Thyroid gland (tissue), 4 donors: ENCODE measurements around the gene CCDC148. TPM values are rescaled to one million over a fixed set of nuclear protein-coding genes. Genes with fewer than 3 reads are reported as not detected.

Source experiments
- DNase-seq, 2 donors: peaks; one replicate each; pipeline ENCODE4 v3.0.0-alpha.2; 2019
- H3K27ac ChIP-seq, 3 donors: fragments of 200-600 bp; sonication (generic); 1 replicate in 2 of 3; 2 replicates in 1 of 3; pipeline ENCODE4 v1.5.1; 2016 to 2019; ENCODE audit warnings: mild to moderate bottlenecking in 1 of 3, moderate library complexity in 1 of 3
- H3K27me3 ChIP-seq: fragments of 200-600 bp; sonication (generic); one replicate; pipeline ENCODE4 v1.5.1; 2019
- H3K36me3 ChIP-seq, 2 donors: fragments of 200-600 bp; sonication (generic); one replicate each; pipeline ENCODE4 v1.5.1; 2016 to 2019
- H3K4me1 ChIP-seq, 2 donors: fragments of 200-600 bp; sonication (generic); one replicate each; pipeline ENCODE4 v1.5.1; 2017 to 2019
- H3K4me3 ChIP-seq, 3 donors: fragments of 200-600 bp; sonication (generic); replicated peaks in 1 of 3; 1 replicate in 2 of 3; 2 replicates in 1 of 3; pipeline ENCODE4 v1.5.1; 2016; ENCODE audit warnings: mild to moderate bottlenecking in 1 of 3
- H3K9me3 ChIP-seq: fragments of 200-600 bp; sonication (generic); one replicate; pipeline ENCODE4 v1.5.1; 2017
- POLR2A ChIP-seq, 2 donors: fragments of 450-650 bp; IDR thresholded peaks; one replicate each; pipeline ENCODE4 v1.6.1; 2017; ENCODE audit warnings: antibody characterized with exemption in 2 of 2, mild to moderate bottlenecking in 2 of 2, moderate library complexity in 1 of 2
- WGBS, 2 donors: methylation state at CpG; one replicate each; pipeline ENCODE4 v1.1.5; 2017; 5-methylcytosine and 5-hydroxymethylcytosine counted together
- intact Hi-C: fragments of 100-400 bp; cut with DNase I; formaldehyde crosslinking; loops from one replicate; pipeline ENCODE4 v1.15.1; 2023
- total RNA-seq, 4 donors: library from RNA; depleted of rRNA; stranded (reverse); fragments of >200 nt; gene quantifications; one replicate each; pipeline ENCODE4 v1.2.3, GENCODE V29; 2016
- TF ChIP-seq, protein P1 (sequence below), 6 experiments: fragments of 200-600 bp in 3 of 6; fragments of 450-650 bp in 3 of 6; sonication (generic) in 3 of 6; IDR thresholded peaks; one replicate each; pipeline ENCODE4 v1.5.1; 2016 to 2019; ENCODE audit warnings: antibody characterized with exemption in 6 of 6, mild to moderate bottlenecking in 2 of 6, inconsistent platforms in 1 of 6, moderate library complexity in 1 of 6

Gene CCDC148
- total RNA-seq, 4 donors from 2014 or later, result 4.6 to 10.7 (median 7.4) TPM

- H3K36me3 ChIP-seq, result no peaks in the 10 kb centered on the region
- H3K27ac ChIP-seq, result no peak overlapping the region
- WGBS, 2 donors, result 89 to 92% methylated on average over 2 of the region's 2 CpGs
- no peaks in the 10 kb centered on the region for H3K4me1 ChIP-seq
- no peaks in the 10 kb centered on the region for H3K9me3 ChIP-seq
- intact Hi-C loops, result no loop called here
- no peak for DNase-seq
- no peak for TF ChIP-seq POLR2A (IDR thresholded peaks at IDR 0.05)
- TF ChIP-seq, protein P1, sequence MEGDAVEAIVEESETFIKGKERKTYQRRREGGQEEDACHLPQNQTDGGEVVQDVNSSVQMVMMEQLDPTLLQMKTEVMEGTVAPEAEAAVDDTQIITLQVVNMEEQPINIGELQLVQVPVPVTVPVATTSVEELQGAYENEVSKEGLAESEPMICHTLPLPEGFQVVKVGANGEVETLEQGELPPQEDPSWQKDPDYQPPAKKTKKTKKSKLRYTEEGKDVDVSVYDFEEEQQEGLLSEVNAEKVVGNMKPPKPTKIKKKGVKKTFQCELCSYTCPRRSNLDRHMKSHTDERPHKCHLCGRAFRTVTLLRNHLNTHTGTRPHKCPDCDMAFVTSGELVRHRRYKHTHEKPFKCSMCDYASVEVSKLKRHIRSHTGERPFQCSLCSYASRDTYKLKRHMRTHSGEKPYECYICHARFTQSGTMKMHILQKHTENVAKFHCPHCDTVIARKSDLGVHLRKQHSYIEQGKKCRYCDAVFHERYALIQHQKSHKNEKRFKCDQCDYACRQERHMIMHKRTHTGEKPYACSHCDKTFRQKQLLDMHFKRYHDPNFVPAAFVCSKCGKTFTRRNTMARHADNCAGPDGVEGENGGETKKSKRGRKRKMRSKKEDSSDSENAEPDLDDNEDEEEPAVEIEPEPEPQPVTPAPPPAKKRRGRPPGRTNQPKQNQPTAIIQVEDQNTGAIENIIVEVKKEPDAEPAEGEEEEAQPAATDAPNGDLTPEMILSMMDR (IDR thresholded peaks at IDR 0.05), result no peak
- H3K4me3 ChIP-seq, result no peak overlapping the region
- no peaks in the 10 kb centered on the region for H3K27me3 ChIP-seq
These were observed 201.3 kb downstream of the CCDC148 start for GRCh38 chr2:158255257-158255656.

- DNase-seq, result no peak
- 87 to 100% methylated on average over 1 of the region's 1 CpG for WGBS, 2 donors
- Histone ChIP-seq H3K27me3 (no peaks in the 10 kb centered on the region), H3K27ac (no peak overlapping the region), H3K36me3 (no peaks in the 10 kb centered on the region), H3K9me3 (no peaks in the 10 kb centered on the region), H3K4me1 (no peaks in the 10 kb centered on the region), H3K4me3 (no peak overlapping the region)
- intact Hi-C loops, result no loop called here
- TF ChIP-seq POLR2A (IDR thresholded peaks at IDR 0.05), result no peak
- TF ChIP-seq, protein P1 (IDR thresholded peaks at IDR 0.05), result no peak
These were observed 203.4 kb downstream of the CCDC148 start for GRCh38 chr2:158253170-158253569.

- no peak overlapping the region for H3K27ac ChIP-seq
- H3K9me3 ChIP-seq, result no peaks in the 10 kb centered on the region
- WGBS, 2 donors, result 77 to 88% methylated on average over 3 of the region's 3 CpGs
- no peaks in the 10 kb centered on the region for H3K27me3 ChIP-seq
- H3K4me3 ChIP-seq, result no peak overlapping the region
- H3K4me1 ChIP-seq, result no peaks in the 10 kb centered on the region
- intact Hi-C loops, result no loop called here
- no peak for DNase-seq
- no peaks in the 10 kb centered on the region for H3K36me3 ChIP-seq
- TF ChIP-seq POLR2A (IDR thresholded peaks at IDR 0.05), result no peak
- TF ChIP-seq, protein P1 (IDR thresholded peaks at IDR 0.05), result no peak
These were observed 205.2 kb downstream of the CCDC148 start for GRCh38 chr2:158251356-158251755.

DNA sequence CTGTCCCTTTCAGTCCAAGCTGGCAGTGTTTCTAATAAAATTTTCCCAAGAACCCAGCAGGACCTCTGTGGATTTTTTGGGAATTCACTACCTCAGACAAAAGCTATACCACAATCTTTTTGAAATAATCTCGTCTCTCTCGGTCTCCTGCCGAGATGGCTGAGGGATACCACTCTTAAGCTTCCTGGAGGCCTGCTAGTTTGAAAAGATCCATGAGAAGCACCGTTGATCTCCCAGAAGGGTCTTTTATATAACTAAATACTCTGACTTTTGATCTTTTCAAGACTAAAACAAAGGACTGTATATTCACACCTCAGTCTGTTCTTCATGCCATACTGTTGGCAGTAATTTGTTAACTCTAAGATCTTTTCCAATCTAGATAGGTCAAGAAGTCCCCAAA is 213.2 kb downstream of the CCDC148 start:
- intact Hi-C loops, result no loop called here
- Histone ChIP-seq H3K27me3 (no peaks in the 10 kb centered on the region), H3K4me3 (no peak overlapping the region), H3K27ac (no peak overlapping the region), H3K9me3 (no peaks in the 10 kb centered on the region), H3K36me3 (no peaks in the 10 kb centered on the region), H3K4me1 (no peaks in the 10 kb centered on the region)
- WGBS, 2 donors, result 74 to 94% methylated on average over 4 of the region's 4 CpGs
- DNase-seq, result no peak
- no peak for TF ChIP-seq POLR2A (IDR thresholded peaks at IDR 0.05)
- TF ChIP-seq, protein P1 (IDR thresholded peaks at IDR 0.05), result no peak

DNA sequence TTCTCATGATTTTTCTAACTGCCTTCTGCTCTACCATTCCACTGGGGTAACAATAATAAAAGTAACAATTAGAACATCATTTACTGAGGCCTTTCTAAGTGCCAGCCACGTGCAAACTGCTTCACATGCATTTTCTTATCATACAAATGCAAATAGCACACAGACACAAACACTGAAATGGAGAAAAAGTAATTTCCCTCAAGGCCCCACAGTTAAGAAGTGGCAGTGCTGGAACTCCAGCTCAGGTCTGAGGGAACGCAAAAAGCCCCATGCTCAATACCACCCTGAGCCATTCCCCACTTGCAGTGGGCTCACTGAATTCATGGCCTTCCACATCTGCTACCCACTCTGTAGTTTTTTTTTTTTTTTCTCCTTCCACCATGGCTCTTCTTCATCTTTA is 214.3 kb downstream of the CCDC148 start:
- TF ChIP-seq, protein P1 (IDR thresholded peaks at IDR 0.05), result no peak
- TF ChIP-seq POLR2A (IDR thresholded peaks at IDR 0.05), result no peak
- no peak for DNase-seq
- H3K4me3 ChIP-seq, result no peak overlapping the region

More for the DNA sequence above, 214.3 kb downstream of the CCDC148 start:
- Histone ChIP-seq H3K27me3 (no peaks in the 10 kb centered on the region), H3K4me1 (no peaks in the 10 kb centered on the region), H3K27ac (no peak overlapping the region), H3K9me3 (no peaks in the 10 kb centered on the region), H3K36me3 (no peaks in the 10 kb centered on the region)
- intact Hi-C loops, result no loop called here
- 84 to 87% methylated on average over 2 of the region's 2 CpGs for WGBS, 2 donors
